HEK293 (cell line): ENCODE data around the gene SLC45A2.

ENCODE experiments used
- CTCF ChIA-PET: fragments of 350-600 bp; formaldehyde crosslinking; extraction: SDS; loops from one replicate; lab custom pipeline; 2021; ENCODE audit warnings: antibody characterized with exemption; lab: Yijun Ruan, JAX
- POLR2A ChIA-PET: fragments of 300-600 bp; formaldehyde crosslinking; extraction: SDS; loops from one replicate; lab custom pipeline; 2020; ENCODE audit warnings: antibody characterized with exemption, inconsistent platforms; lab: Yijun Ruan, JAX
- H3K27ac ChIP-seq: fragments of 200-500 bp; sonication (Bioruptor generic); 2 replicates; pipeline ENCODE4 v1.5.1; 2014; ENCODE audit warnings: low read depth, low read length, control low read depth, inconsistent platforms; ENCODE audit errors: extremely low read depth
- H3K36me3 ChIP-seq, 2 experiments: fragments of 200-500 bp in 1 of 2; sonication (Bioruptor generic) in 1 of 2; 1 replicate in 1 of 2; 2 replicates in 1 of 2; pipeline ENCODE4 v1.5.1; 2014 to 2017; ENCODE audit warnings: inconsistent platforms in 2 of 2, low read length in 2 of 2; ENCODE audit not compliant: control insufficient read depth in 2 of 2, insufficient read depth in 1 of 2
- H3K4me1 ChIP-seq: fragments of 200-500 bp; sonication (Bioruptor generic); 2 replicates; pipeline ENCODE4 v1.5.1; 2014; ENCODE audit warnings: mild to moderate bottlenecking, low read length, inconsistent platforms; ENCODE audit not compliant: control insufficient read depth, insufficient read depth
- H3K4me3 ChIP-seq: 2 replicates; pipeline ENCODE4 v1.5.1; 2011; ENCODE audit warnings: low read depth, mild to moderate bottlenecking, control low read depth, low read length, moderate library complexity
- H3K9me3 ChIP-seq: fragments of 200-500 bp; sonication (Bioruptor generic); 2 replicates; pipeline ENCODE4 v1.5.1; 2014; ENCODE audit warnings: low read depth, low read length, inconsistent platforms; ENCODE audit not compliant: control insufficient read depth, insufficient read depth
- BCL6B ChIP-seq: fragments of 450-650 bp; formaldehyde crosslinking; IDR thresholded peaks from 2 replicates; pipeline ENCODE4 v1.5.1; 2017; ENCODE audit warnings: missing biosample characterization, missing genetic modification characterization
- KLF1 ChIP-seq: fragments of 450-650 bp; formaldehyde crosslinking; IDR thresholded peaks from 2 replicates; pipeline ENCODE4 v1.5.1; 2016; ENCODE audit warnings: missing biosample characterization, missing genetic modification characterization
- KLF10 ChIP-seq: fragments of 450-650 bp; IDR thresholded peaks from 2 replicates; pipeline ENCODE4 v1.5.1; 2018; ENCODE audit warnings: missing biosample characterization, mild to moderate bottlenecking, missing genetic modification characterization
- MZF1 ChIP-seq: fragments of 450-650 bp; formaldehyde crosslinking; IDR thresholded peaks from 2 replicates; pipeline ENCODE4 v1.5.1; 2017; ENCODE audit warnings: missing biosample characterization, missing genetic modification characterization, borderline replicate concordance
- PRDM10 ChIP-seq: fragments of 450-650 bp; formaldehyde crosslinking; IDR thresholded peaks from 2 replicates; pipeline ENCODE4 v1.5.1; 2016; ENCODE audit warnings: missing biosample characterization, missing genetic modification characterization
- SCRT2 ChIP-seq: fragments of 450-650 bp; formaldehyde crosslinking; IDR thresholded peaks from 2 replicates; pipeline ENCODE4 v1.5.1; 2016; ENCODE audit warnings: missing biosample characterization, missing genetic modification characterization
- SP3 ChIP-seq: fragments of 450-650 bp; formaldehyde crosslinking; IDR thresholded peaks from 2 replicates; pipeline ENCODE4 v1.5.1; 2016; ENCODE audit warnings: missing biosample characterization, missing genetic modification characterization
- ZBTB1 ChIP-seq: fragments of 450-650 bp; formaldehyde crosslinking; IDR thresholded peaks from 2 replicates; pipeline ENCODE4 v1.5.1; 2016; ENCODE audit warnings: missing biosample characterization, missing genetic modification characterization
- ZFP69B ChIP-seq: fragments of 450-650 bp; formaldehyde crosslinking; IDR thresholded peaks from 2 replicates; pipeline ENCODE4 v1.5.1; 2016; ENCODE audit warnings: missing biosample characterization, missing genetic modification characterization
- ZNF133 ChIP-seq: fragments of 450-650 bp; formaldehyde crosslinking; IDR thresholded peaks from 2 replicates; pipeline ENCODE4 v1.5.1; 2016; ENCODE audit warnings: missing biosample characterization, missing genetic modification characterization
- ZNF214 ChIP-seq: fragments of 450-650 bp; formaldehyde crosslinking; IDR thresholded peaks from 2 replicates; pipeline ENCODE4 v1.5.1; 2017; ENCODE audit warnings: missing biosample characterization, mild to moderate bottlenecking, missing genetic modification characterization, borderline replicate concordance
- ZNF223 ChIP-seq: fragments of 450-650 bp; formaldehyde crosslinking; IDR thresholded peaks from 2 replicates; pipeline ENCODE4 v1.5.1; 2016; ENCODE audit warnings: missing biosample characterization, missing genetic modification characterization
- ZNF26 ChIP-seq: fragments of 450-650 bp; formaldehyde crosslinking; IDR thresholded peaks from 2 replicates; pipeline ENCODE4 v1.5.1; 2016; ENCODE audit warnings: missing biosample characterization, missing genetic modification characterization
- ZNF423 ChIP-seq: fragments of 450-650 bp; formaldehyde crosslinking; IDR thresholded peaks from 2 replicates; pipeline ENCODE4 v1.5.1; 2016; ENCODE audit warnings: missing biosample characterization, missing genetic modification characterization
- ZNF549 ChIP-seq: fragments of 450-650 bp; IDR thresholded peaks from 2 replicates; pipeline ENCODE4 v1.5.1; 2018; ENCODE audit warnings: missing biosample characterization, missing genetic modification characterization, mild to moderate bottlenecking, inconsistent platforms, moderate library complexity
- ZNF629 ChIP-seq: fragments of 450-650 bp; formaldehyde crosslinking; IDR thresholded peaks from 2 replicates; pipeline ENCODE4 v1.5.1; 2017; ENCODE audit warnings: missing biosample characterization, missing genetic modification characterization

Gene SLC45A2

GRCh38 chr5:34022121-34022705, 37.7 kb upstream of the SLC45A2 start:
- Histone ChIP-seq H3K4me1 (no peaks in the 10 kb centered on the region), H3K4me3 (no peak overlapping the region), H3K36me3 (no peaks in the 10 kb centered on the region), H3K9me3 (no peaks in the 10 kb centered on the region), H3K27ac (no peak overlapping the region)
- ChIA-PET POLR2A (interaction anchor here (1.9 kb wide), 1 partner anchor 14 kb away, joined by 4 read pairs; the partner anchor contains the start of gene AMACR), CTCF (interaction anchor here (0.7 to 1.0 kb wide), 2 partner anchors 11 to 53 kb away, joined by 3 to 5 read pairs; no protein-coding TSS in a partner anchor)
- no peak for TF ChIP-seq ZNF223 (tag by site-specific recombination)
- TF ChIP-seq KLF10 (tag by site-specific recombination), result no peak
- TF ChIP-seq BCL6B (tag by site-specific recombination), result no peak
- no peak for TF ChIP-seq ZNF214 (tag by site-specific recombination)
- no peak for TF ChIP-seq ZNF423 (tag by site-specific recombination)
- no peak for TF ChIP-seq ZFP69B (tag by site-specific recombination)
- no peak for TF ChIP-seq ZNF26 (tag by site-specific recombination)
- TF ChIP-seq ZNF133 (tag by site-specific recombination), result no peak
- no peak for TF ChIP-seq ZBTB1 (tag by site-specific recombination)
- TF ChIP-seq ZNF549, result no peak
- no peak for TF ChIP-seq SCRT2 (tag by site-specific recombination)

GRCh38 chr5:34021334-34021733, 36.8 kb upstream of the SLC45A2 start:
- TF ChIP-seq SP3 (tag by site-specific recombination) (no peak), PRDM10 (tag by site-specific recombination) (no peak), ZNF629 (no peak), MZF1 (no peak), KLF1 (tag by site-specific recombination) (no peak)
- H3K27ac ChIP-seq, result no peak overlapping the region
- POLR2A ChIA-PET, result interaction anchor here (1.0 kb wide), 1 partner anchor 13 kb away, joined by 3 read pairs; the partner anchor contains the start of gene AMACR
- no peaks in the 10 kb centered on the region for H3K36me3 ChIP-seq
- CTCF ChIA-PET, result interaction anchor here (0.8 kb wide), 1 partner anchor 10 kb away, joined by 3 read pairs; no protein-coding TSS in a partner anchor
- H3K9me3 ChIP-seq, result no peaks in the 10 kb centered on the region
- H3K4me3 ChIP-seq, result no peak overlapping the region
- no peaks in the 10 kb centered on the region for H3K4me1 ChIP-seq
